Neural cell (in vitro differentiated cells): ENCODE results near the gene MLKL. TPM values are rescaled to one million over a fixed set of nuclear protein-coding genes. Genes with fewer than 3 reads are reported as not detected.

Source experiments
- H2AFZ ChIP-seq: fragments of 200-600, 300-800 bp; sonication (generic), shearing (Covaris generic); 2 replicates; pipeline ENCODE4 v1.6.0; 2014; ENCODE audit warnings: low read depth, mild to moderate bottlenecking, antibody characterized with exemption, low read length, moderate library complexity
- H3F3A ChIP-seq: fragments of 200-600 bp; shearing (Covaris generic); 2 replicates; pipeline ENCODE4 v1.6.1; 2016; ENCODE audit warnings: mild to moderate bottlenecking, moderate library complexity, mixed read lengths, antibody characterized with exemption, low read length; ENCODE audit not compliant: insufficient read depth, poor library complexity, severe bottlenecking
- H3K27ac ChIP-seq: fragments of 200-600, 300-800 bp; sonication (generic), shearing (Covaris generic); 2 replicates; pipeline ENCODE4 v1.5.1; 2014; ENCODE audit warnings: mild to moderate bottlenecking, low read length, moderate library complexity
- H3K27me3 ChIP-seq: fragments of 300-800, 200-600 bp; sonication (generic), shearing (Covaris generic); 2 replicates; pipeline ENCODE4 v1.6.0; 2014; ENCODE audit warnings: mild to moderate bottlenecking, low read depth, low read length, moderate library complexity; ENCODE audit not compliant: insufficient read depth
- H3K36me3 ChIP-seq: fragments of 300-800, 200-600 bp; sonication (generic), shearing (Covaris generic); 2 replicates; pipeline ENCODE4 v1.5.1; 2014; ENCODE audit warnings: mild to moderate bottlenecking, antibody characterized with exemption, low read length, moderate library complexity; ENCODE audit not compliant: insufficient read depth
- H3K4me2 ChIP-seq: fragments of 300-800, 200-600 bp; sonication (generic), shearing (Covaris generic); 2 replicates; pipeline ENCODE4 v1.6.0; 2014; ENCODE audit warnings: mild to moderate bottlenecking, low read length
- H3K4me3 ChIP-seq: fragments of 300-800, 200-600 bp; sonication (generic), shearing (Covaris generic); 2 replicates; pipeline ENCODE4 v1.5.1; 2014; ENCODE audit warnings: mild to moderate bottlenecking, low read length, moderate library complexity
- H3K79me2 ChIP-seq: fragments of 200-600 bp; shearing (Covaris generic); replicated peaks from 2 replicates; pipeline ENCODE4 v1.6.0; 2014; ENCODE audit warnings: mild to moderate bottlenecking, low read length, moderate library complexity; ENCODE audit not compliant: insufficient read depth
- H3K9ac ChIP-seq: fragments of 300-800, 200-600 bp; sonication (generic), shearing (Covaris generic); 2 replicates; pipeline ENCODE4 v1.6.1; 2016; ENCODE audit warnings: mild to moderate bottlenecking, low read length, mixed read lengths
- H3K9me2 ChIP-seq: fragments of 200-600 bp; shearing (Covaris generic); 2 replicates; pipeline ENCODE4 v1.6.1; 2016; ENCODE audit warnings: mild to moderate bottlenecking, low read length, mixed read lengths; ENCODE audit not compliant: insufficient read depth
- H3K9me3 ChIP-seq: fragments of 200-600, 300-800 bp; sonication (generic), shearing (Covaris generic); 2 replicates; pipeline ENCODE4 v1.6.1; 2016; ENCODE audit warnings: mild to moderate bottlenecking, mixed run types, low read length, moderate library complexity, mixed read lengths
- H4K20me1 ChIP-seq: fragments of 200-600 bp; shearing (Covaris generic); 2 replicates; pipeline ENCODE4 v1.6.1; 2016; ENCODE audit warnings: mild to moderate bottlenecking, mixed run types; ENCODE audit not compliant: insufficient read depth
- EP300 ChIP-seq: fragments of 450-650 bp; conservative IDR thresholded peaks from 2 replicates; pipeline ENCODE4 v1.6.1; 2014; ENCODE audit warnings: antibody characterized with exemption, mild to moderate bottlenecking, moderate library complexity; ENCODE audit not compliant: poor library complexity, severe bottlenecking
- EZH2 ChIP-seq: fragments of 200-600, 300-800 bp; shearing (Covaris generic), sonication (generic); IDR thresholded peaks from 2 replicates; pipeline ENCODE4 v1.6.1; 2014; ENCODE audit warnings: antibody characterized with exemption, low read length, borderline replicate concordance, mild to moderate bottlenecking; ENCODE audit not compliant: insufficient read depth, poor library complexity, severe bottlenecking
- MXI1 ChIP-seq: fragments of 450-650 bp; conservative IDR thresholded peaks from 2 replicates; pipeline ENCODE4 v1.6.1; 2014; ENCODE audit warnings: antibody characterized with exemption, mild to moderate bottlenecking; ENCODE audit not compliant: poor library complexity, severe bottlenecking
- POLR2AphosphoS5 ChIP-seq: IDR thresholded peaks from 2 replicates; pipeline ENCODE4 v1.6.1; 2012
- RAD21 ChIP-seq: fragments of 450-650 bp; conservative IDR thresholded peaks from 2 replicates; pipeline ENCODE4 v1.6.1; 2014; ENCODE audit warnings: antibody characterized with exemption, mild to moderate bottlenecking, moderate library complexity
- SMC3 ChIP-seq: fragments of 450-650 bp; conservative IDR thresholded peaks from 2 replicates; pipeline ENCODE4 v1.6.1; 2014; ENCODE audit warnings: antibody characterized with exemption, mild to moderate bottlenecking, moderate library complexity; ENCODE audit not compliant: poor library complexity
- TAF1 ChIP-seq: IDR thresholded peaks from 2 replicates; pipeline ENCODE4 v1.6.1; 2012; ENCODE audit warnings: low read depth
- polyA plus RNA-seq: library from polyadenylated mRNA; depleted of rRNA; stranded (reverse); fragments of >200 nt; gene quantifications from 2 replicates; pipeline ENCODE4 v1.2.3, GENCODE V29; 2014
- TF ChIP-seq, protein P1 (sequence below): fragments of 450-650 bp; IDR thresholded peaks from 2 replicates; pipeline ENCODE4 v1.5.1; 2014; ENCODE audit warnings: antibody characterized with exemption, mild to moderate bottlenecking, moderate library complexity; ENCODE audit not compliant: poor library complexity, severe bottlenecking
- TF ChIP-seq, protein P2 (sequence below): IDR thresholded peaks from 2 replicates; pipeline ENCODE4 v1.6.1; 2012; ENCODE audit warnings: borderline replicate concordance

Gene MLKL
- polyA plus RNA-seq, 1 donor from 2014 or later = not detected

DNA sequence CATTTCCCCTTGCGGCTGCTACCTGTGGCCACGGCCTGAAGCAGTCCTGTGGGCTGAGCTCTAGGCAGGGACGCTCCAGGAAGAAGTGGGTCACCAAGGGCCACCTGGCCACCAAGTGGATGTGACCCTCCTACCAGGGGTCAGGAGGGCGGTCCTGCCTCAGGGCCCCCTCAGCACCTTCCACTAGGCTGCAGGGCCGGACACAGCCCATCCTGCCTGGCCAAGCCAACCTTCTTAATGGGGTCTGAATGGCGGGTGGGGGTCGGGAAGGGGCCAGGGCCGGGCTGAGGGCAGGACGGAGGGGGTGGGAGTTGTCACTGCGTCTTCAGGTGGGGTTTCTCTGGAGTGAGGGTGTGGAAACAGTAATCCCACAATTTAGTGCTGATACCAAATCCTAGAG lies 13.2 kb upstream of the MLKL start:
- H3K36me3 ChIP-seq = no peaks in the 10 kb centered on the region
- H3K27me3 ChIP-seq = no peaks in the 10 kb centered on the region
- H3K4me3 ChIP-seq = no peak overlapping the region
- H3K9me3 ChIP-seq = peaks cover under 1% of the 10 kb centered on the region
- no peaks in the 10 kb centered on the region for H3K9me2 ChIP-seq
- no peak overlapping the region for H3K4me2 ChIP-seq
- no peaks in the 10 kb centered on the region for H4K20me1 ChIP-seq
- no peaks in the 10 kb centered on the region for H3K79me2 ChIP-seq
- no peak overlapping the region for H3K9ac ChIP-seq
- TF ChIP-seq EZH2 = no peak
- TF ChIP-seq, protein P1, sequence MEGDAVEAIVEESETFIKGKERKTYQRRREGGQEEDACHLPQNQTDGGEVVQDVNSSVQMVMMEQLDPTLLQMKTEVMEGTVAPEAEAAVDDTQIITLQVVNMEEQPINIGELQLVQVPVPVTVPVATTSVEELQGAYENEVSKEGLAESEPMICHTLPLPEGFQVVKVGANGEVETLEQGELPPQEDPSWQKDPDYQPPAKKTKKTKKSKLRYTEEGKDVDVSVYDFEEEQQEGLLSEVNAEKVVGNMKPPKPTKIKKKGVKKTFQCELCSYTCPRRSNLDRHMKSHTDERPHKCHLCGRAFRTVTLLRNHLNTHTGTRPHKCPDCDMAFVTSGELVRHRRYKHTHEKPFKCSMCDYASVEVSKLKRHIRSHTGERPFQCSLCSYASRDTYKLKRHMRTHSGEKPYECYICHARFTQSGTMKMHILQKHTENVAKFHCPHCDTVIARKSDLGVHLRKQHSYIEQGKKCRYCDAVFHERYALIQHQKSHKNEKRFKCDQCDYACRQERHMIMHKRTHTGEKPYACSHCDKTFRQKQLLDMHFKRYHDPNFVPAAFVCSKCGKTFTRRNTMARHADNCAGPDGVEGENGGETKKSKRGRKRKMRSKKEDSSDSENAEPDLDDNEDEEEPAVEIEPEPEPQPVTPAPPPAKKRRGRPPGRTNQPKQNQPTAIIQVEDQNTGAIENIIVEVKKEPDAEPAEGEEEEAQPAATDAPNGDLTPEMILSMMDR = no peak
- TF ChIP-seq, protein P2, sequence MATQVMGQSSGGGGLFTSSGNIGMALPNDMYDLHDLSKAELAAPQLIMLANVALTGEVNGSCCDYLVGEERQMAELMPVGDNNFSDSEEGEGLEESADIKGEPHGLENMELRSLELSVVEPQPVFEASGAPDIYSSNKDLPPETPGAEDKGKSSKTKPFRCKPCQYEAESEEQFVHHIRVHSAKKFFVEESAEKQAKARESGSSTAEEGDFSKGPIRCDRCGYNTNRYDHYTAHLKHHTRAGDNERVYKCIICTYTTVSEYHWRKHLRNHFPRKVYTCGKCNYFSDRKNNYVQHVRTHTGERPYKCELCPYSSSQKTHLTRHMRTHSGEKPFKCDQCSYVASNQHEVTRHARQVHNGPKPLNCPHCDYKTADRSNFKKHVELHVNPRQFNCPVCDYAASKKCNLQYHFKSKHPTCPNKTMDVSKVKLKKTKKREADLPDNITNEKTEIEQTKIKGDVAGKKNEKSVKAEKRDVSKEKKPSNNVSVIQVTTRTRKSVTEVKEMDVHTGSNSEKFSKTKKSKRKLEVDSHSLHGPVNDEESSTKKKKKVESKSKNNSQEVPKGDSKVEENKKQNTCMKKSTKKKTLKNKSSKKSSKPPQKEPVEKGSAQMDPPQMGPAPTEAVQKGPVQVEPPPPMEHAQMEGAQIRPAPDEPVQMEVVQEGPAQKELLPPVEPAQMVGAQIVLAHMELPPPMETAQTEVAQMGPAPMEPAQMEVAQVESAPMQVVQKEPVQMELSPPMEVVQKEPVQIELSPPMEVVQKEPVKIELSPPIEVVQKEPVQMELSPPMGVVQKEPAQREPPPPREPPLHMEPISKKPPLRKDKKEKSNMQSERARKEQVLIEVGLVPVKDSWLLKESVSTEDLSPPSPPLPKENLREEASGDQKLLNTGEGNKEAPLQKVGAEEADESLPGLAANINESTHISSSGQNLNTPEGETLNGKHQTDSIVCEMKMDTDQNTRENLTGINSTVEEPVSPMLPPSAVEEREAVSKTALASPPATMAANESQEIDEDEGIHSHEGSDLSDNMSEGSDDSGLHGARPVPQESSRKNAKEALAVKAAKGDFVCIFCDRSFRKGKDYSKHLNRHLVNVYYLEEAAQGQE = no peak
- no peak for TF ChIP-seq EP300
- no peak overlapping the region for H3K27ac ChIP-seq
- H2AFZ ChIP-seq = no peak overlapping the region
- H3F3A ChIP-seq = no peaks in the 10 kb centered on the region

DNA sequence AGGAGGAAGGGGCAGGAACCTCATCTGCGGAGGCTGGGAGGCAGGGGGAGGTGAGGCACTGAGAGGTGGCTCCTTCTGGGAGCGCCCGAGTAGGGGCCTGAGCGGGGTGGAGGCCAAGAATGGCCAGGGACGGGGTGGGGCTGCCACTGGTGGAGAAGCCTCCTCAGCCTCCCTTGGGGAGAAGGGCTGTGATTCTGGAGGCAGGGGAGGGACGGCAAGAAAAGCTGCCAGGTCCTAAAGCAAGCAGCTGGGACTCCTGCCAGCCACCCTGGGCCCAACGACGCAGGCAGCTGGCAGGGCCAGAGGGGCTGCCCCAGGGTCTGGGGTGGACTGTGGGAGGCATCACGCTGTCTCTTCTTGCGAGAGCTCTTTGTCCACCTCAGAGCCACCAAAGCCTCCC lies 12.7 kb upstream of the MLKL start:
- no peaks in the 10 kb centered on the region for H4K20me1 ChIP-seq
- no peak overlapping the region for H3K9ac ChIP-seq
- H3K4me3 ChIP-seq = no peak overlapping the region
- TF ChIP-seq POLR2AphosphoS5 = no peak
- H3K9me2 ChIP-seq = no peaks in the 10 kb centered on the region
- H3K27me3 ChIP-seq = no peaks in the 10 kb centered on the region
- no peak overlapping the region for H2AFZ ChIP-seq
- H3K4me2 ChIP-seq = no peak overlapping the region
- H3K9me3 ChIP-seq = no peaks in the 10 kb centered on the region
- no peak overlapping the region for H3K27ac ChIP-seq
- no peaks in the 10 kb centered on the region for H3K36me3 ChIP-seq
- no peaks in the 10 kb centered on the region for H3F3A ChIP-seq
- no peaks in the 10 kb centered on the region for H3K79me2 ChIP-seq

DNA sequence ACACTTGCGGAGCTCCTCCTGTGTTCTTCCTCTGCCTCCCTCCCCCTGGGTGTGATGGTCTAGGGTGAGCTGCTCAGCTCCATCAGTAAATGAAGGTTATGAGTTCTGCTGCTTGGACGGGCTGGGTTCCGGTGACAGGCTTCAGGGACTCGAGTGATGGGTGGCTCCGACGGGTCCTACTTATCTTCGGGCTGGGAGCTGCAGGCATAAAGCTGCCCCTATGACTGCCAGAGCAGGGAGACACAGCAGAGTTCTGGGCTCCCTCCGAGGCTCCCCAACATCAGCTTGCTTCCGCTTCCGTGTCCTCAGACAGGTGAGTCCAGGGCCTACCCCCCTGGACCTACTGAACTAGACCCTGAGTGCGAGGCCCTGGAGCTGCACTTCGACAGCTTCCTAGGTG lies 11.3 kb upstream of the MLKL start:
- H2AFZ ChIP-seq = no peak overlapping the region
- no peak overlapping the region for H3K4me3 ChIP-seq
- H3K27ac ChIP-seq = no peak overlapping the region
- no peaks in the 10 kb centered on the region for H3K9me2 ChIP-seq
- no peak for TF ChIP-seq SMC3
- TF ChIP-seq MXI1 = no peak
- no peak for TF ChIP-seq EZH2
- no peak for TF ChIP-seq RAD21
- TF ChIP-seq, protein P2 = no peak
- no peak for TF ChIP-seq EP300
- no peak for TF ChIP-seq TAF1
- TF ChIP-seq, protein P1 = no peak
- no peak for TF ChIP-seq POLR2AphosphoS5
- no peaks in the 10 kb centered on the region for H3K9me3 ChIP-seq
- H3F3A ChIP-seq = no peaks in the 10 kb centered on the region
- no peaks in the 10 kb centered on the region for H3K27me3 ChIP-seq
- H3K36me3 ChIP-seq = no peaks in the 10 kb centered on the region
- no peak overlapping the region for H3K4me2 ChIP-seq
- no peaks in the 10 kb centered on the region for H4K20me1 ChIP-seq
- H3K79me2 ChIP-seq = no peaks in the 10 kb centered on the region
- H3K9ac ChIP-seq = no peak overlapping the region
